Renal pelvis (tissue), 4 donors: ENCODE data around the gene MIER1. TPM values are rescaled to one million over a fixed set of nuclear protein-coding genes. Genes with fewer than 3 reads are reported as not detected.
"Not testable (repeated sequence)": the region's sequence is repeated elsewhere in the genome, so short reads cannot be mapped to it uniquely, and the experiment has no call there.

ENCODE experiments used
- DNase-seq: peaks from one replicate; pipeline ENCODE4 v3.0.0-alpha.2; 2013
- polyA plus RNA-seq, 3 donors: library from polyadenylated mRNA; unstranded; fragments of 120-200 nt; gene quantifications; one replicate each; pipeline ENCODE4 v1.2.1, GENCODE V29; 2013; ENCODE audit not compliant: insufficient read length in 3 of 3

Gene MIER1
- polyA plus RNA-seq, 3 donors = 33.3 to 36.7 (median 34.5) TPM

DNA sequence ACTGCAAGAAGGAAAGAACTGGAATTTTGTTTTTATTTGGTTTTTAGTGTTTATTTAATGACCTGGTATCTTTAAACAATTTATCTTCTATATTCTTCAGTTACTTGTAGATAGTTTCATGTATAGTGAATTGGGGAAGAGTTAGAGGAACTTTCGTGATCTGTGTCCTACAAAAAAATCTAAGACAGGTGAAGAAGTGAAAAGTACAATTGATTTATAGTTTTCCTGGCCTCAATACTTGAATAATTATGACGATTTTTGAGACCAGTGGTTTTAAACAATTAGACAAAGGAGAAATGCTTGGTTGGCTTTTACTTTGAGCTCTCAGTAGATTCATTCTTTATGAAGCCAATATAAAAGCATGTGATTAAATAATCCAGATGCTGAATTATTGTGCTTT is 7.5 kb downstream of the MIER1 start:
- DNase-seq = no peak

DNA sequence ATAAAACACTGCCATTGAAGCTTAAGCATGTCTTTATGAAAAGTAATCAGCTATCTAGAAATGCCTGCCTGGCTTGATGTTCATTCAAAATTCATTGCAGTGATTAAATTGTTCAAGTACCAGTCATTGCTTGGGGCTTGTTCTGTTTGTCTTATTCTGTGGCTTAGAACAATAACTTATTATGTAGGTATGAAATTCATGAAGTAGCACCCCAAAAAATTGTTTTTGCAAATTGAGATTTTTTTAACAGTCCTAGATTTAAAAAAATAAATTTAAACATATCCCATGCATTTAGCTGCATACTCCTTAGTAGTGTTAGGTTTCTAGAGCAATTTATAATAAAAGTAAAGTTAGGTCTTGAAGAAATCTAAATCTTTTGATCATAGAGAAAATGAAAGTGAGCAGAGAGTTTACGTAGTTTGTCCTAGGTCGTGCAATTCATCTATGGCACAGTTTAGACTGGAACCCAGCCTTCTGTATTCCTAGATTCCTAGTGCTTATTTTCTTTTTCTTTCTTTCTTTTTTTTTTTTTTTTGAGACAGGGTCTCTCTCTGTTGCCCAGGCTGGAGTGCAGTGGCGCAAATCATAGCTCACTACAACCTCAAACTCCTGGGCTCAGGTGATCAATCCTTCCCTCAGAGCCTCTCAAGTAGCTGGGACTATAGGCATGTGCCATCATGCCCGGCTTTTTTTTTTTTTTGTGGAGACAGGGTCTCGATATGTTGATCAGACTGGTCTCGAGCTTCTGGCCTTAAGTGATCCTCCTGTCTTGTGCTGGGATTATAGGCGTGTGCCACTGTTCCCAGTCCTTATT is 9.3 kb downstream of the MIER1 start:
- DNase-seq = no peak

DNA sequence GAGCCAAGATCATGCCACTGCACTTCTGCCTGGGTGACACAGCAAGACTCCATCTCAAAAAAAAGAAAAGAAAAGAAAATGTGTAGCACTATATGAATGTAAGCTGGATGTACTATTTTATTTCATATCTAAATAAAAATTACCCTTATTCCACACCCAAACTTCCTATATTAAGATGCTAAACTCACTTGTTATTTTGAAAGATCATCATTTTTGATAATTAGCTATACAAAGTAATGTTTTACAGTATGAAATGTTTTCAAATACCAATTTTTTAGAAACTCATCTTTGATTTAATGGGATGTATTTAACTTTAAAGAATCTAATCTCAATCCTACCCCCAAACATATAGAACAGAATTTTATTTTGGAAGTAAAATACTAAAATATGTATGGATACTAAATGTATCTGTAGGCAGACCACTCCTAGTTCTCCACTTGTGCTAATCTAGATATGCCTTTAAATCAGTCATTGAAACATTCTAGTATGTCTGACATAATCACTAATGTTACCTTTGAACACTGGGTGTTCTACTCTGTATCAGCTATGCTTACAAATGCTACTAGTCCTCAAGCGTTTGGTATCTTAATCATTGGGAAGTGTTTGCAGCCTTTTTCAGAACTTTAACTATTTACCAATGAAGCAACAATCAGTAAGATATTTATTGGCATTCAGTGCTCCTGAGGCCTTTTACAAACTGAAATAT is 12.9 kb downstream of the MIER1 start:
- DNase-seq = no peak

DNA sequence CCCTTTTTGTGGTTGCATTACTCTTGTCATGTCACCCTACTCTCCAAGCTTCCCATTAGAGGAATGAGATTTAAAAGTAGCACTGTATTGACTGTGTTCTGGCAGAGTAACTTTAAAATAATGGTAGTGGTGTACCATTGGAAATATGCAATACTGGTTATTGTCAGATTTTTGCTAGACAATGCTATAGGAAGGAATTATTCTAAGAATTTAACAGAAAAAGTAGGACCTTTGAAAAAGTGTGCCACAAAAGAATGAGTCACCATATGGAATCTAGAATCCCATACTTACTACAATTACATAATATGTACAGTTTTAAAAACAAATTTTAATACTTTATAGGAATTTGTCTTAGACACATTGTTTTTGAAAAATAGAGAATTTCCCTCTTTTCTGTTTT is 13.8 kb downstream of the MIER1 start:
- DNase-seq = no peak

DNA sequence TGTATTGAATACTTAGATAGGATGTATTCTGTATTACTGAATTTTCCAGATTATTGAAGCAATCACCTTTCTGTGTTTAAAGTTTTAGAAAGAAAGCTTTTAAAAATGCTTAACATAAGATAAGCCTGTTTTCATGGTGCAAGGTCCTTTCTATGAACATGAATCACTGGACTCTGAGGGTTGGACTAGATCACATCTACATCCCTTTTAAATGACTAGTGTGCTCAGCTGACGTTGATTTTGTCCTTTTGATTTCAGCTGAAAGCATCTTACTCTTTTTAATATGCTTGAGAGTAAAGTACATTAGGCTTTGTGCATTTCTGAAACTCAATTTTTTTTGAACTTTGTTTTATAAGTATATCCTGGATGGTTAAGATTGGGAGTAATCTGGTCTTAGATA is 16.2 kb downstream of the MIER1 start:
- no peak for DNase-seq

DNA sequence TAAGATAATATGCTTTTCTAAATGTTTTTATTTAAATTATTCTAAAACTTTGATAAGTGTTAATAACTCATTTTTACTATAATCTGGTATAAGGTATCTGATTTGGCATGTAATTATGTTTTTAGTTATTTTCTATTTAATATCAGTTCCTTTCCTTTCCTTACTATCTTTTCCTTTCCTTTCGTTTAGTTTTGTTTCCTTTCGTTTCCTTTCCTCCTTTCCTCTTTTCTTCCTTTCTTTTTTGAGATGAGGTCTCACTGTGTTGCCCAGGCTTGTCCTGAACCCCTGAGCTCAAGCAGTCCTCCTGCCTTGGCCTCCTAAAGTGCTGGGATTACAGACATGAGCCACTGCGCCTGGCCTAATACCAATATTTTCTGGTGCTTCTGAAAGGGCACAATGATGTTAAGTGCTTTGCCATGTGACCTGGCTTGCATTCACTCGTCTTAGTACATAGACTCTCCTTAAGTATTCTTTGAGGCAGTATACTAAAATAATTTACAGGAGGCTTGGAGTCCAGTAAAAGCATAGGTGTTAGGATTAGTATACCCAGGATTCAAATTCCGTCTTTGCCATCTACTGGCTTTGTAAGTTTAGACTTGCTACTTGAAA is 18.7 kb downstream of the MIER1 start:
- no peak for DNase-seq

DNA sequence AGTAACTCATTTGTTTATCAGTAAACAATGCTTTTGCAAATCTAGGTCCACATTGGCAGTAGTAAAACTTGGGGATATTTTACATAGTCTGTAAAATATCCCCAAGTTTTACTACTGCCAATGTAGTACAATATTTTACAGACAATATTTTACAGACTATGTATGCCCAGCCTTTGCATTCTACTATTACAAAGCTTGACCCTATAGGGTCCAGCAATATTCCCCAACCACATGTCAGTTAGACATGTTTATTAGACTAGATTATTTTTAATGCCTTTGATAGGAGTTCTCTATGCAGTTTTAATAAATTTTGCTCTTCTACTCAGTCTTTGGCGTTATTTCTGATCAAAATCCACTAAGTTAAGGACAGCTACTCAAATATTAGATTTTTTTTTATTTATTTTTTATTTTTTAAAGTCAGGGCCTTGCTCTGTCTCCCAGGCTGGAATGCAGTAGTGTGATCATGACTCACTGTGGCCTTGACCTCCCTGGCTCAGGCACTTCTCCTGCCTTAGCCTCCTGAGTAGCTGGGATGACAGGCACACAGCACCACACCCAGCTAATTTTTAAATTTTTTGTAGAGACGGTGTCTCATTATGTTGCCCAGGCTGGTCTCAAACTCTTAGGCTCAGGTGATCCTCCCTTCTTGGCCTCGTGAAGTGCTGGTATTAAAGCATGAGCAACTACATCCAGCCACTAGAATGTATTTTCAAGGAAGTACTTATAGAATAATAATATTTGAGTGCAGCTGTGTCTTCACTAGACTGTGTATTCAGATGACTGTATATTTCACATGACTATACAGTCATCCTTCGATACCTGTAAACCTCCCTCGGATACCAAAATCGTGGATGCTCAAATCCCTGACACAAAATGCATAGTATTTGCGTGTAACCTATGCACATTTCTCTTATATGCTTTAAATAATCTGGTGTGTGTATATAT is 19.8 kb downstream of the MIER1 start:
- DNase-seq = no peak

DNA sequence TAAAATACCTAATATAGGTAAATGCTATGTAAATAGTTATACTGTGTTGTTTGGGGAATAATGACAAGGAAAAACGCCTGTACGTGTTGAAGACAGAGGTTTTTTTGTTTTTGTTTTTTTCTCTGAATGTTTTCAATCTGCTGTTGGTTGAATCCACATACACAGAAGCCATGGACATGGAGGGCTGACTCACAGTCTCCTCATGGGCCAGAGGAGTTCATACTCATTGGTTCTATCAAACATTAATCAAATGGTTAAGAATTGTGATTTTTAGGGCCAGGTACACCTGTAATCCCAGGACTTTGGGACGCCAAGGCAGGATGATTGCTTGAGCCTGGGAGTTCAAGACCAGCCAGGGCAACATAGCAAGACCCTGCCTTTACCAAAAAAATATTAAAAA is 20.5 kb downstream of the MIER1 start:
- DNase-seq = no peak

DNA sequence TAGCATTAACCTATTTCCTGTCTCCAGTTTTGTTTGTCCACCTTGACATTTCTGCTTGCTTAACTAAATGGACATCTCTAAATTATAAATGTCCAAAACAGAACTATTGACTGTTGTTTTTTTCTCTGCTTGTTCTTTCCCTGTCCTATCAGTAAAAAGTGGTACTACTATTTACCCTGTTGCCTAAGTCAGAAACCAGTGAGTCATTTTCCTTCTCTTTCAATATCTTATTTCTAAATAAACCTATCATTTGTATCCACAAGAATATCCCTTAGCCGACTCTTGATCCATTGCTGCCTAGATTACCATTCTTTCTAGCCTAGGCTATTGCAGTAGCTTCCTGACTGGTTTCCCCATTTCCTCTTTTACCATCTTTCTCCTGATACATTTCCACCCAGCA is 22.5 kb downstream of the MIER1 start:
- no peak for DNase-seq

DNA sequence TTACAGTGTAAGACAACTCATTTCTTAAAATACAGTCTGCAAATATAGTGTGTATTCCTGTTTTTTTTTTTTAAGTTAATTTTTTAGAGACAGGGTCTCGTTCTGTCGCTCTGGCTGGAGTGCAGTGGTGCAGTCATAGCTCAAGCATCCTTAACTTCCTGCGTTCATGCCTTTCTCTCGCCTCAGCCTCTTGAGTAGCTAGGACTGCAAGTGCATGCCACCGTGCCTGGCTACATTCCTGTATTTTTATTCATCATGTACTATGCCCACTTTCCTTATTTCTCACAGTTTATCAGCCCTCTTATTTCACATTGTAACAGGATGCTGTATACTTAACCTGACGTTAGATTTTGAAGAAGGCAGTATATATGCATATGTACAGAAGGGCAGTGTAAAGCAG is 26.7 kb downstream of the MIER1 start:
- DNase-seq = no peak

DNA sequence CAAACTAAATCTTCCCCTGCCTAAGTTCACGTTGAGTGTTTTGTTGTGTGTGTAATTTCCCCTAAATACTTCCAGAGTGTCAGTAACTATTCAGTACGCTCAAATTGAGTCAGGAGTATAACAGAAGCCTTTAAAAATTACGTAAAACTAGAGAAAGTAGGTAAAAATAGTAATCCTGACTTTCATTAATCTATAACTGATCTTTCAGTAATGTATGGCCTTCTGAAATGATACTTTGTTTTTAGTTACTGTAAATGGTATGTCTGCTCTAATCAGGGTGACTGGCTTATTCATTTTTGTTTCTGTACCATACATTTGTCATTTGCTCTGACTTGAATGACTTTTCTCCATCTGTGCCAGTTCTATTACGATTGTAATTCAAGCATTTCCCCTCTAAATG is 29.4 kb downstream of the MIER1 start:
- DNase-seq = no peak

DNA sequence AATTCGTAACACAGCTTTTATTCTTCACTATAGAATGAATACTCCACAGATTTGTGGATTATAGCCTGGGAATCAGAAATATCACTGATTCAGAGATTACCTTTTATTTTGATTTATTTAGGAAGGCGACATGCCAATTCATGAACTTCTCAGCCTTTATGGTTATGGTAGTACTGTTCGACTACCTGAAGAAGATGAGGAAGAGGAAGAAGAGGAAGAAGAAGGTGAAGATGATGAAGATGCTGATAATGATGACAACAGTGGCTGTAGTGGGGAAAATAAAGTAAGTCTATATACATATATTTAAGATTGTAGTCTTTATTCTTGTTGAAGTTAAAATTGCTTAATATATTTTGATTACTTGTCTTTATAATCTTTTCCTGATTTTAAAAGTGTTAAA is 33.1 kb downstream of the MIER1 start:
- DNase-seq = no peak

DNA sequence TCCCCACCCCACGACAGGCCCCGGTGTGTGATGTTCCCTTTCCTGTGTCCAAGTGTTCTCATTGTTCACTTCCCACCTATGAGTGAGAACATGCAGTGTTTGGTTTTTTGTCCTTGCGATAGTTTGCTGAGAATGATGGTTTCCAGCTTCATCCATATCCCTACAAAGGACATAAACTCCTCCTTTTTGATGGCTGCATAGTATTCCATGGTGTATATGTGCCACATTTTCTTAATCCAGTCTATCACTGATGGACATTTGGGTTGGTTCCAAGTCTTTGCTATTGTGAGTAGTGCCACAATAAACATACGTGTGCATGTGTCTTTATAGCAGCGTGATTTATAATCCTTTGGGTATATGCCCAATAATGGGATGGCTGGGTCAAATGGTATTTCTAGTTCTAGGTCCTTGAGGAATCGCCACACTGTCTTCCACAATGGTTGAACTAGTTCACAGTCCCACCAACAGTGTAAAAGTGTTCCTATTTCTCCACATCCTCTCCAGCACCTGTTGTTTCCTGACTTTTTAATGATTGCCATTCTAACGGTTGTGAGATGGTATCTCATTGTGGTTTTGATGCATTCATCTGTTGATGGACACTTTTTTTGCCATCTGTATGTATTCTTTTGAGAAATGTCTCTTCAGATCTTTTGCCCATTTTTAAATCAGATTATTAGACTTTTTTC is 41.5 kb downstream of the MIER1 start:
- not testable (repeated sequence) for DNase-seq

DNA sequence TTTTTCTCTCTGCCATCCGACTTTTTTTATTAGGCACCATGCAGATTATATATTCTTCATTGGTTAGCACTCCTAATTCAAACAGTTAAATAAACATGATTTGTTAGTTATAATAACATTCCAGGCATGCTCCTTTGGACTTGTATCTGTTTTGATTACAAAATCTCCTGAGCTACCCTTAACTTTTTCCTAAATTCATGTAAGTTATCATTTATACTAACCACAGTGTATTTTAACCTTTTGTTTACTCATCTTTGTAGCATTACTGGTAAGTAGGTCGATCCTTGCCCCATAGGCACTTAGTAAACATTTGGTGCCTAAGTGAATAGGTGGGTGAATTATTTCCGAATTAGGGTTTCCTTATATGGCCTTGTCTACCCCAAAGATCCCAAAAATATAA is 43.8 kb downstream of the MIER1 start:
- DNase-seq = no peak

DNA sequence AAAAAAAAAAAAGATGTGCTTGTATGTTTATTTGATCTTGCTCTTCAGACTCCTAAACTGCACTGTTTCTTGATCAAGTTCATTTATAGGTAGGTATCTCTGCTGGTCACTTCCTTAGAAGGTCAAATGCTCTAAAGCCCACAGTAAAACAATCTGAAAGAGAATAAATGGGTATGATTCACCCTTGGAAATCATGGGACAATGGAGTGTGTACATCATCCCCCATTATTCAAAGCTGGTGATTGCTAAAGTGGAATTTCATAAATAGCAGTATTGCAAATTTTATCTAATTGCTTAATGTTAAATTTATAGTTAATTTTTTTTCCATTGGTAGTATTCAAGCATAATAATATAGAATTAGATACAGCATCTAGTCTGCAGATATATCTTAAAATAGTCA is 53.4 kb downstream of the MIER1 start:
- DNase-seq = no peak

DNA sequence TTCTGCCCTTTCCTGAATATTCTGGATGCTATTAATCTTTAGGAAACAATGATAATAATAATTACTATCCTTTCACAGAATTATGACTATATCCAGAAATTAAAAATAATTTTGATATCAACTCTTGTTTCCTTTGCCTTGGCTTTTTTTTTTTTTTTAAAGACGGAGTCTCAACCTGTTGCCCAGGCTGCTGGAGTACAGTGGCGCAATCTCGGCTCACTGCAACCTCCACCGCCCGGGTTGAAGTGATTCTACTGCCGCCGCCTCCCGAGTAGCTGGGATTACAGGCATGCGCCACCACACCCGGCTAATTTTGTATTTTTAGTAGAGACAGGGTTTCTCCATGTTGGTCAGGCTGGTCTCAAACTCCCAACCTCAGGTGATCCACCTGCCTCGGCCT is 54.8 kb downstream of the MIER1 start:
- not testable (repeated sequence) for DNase-seq

DNA sequence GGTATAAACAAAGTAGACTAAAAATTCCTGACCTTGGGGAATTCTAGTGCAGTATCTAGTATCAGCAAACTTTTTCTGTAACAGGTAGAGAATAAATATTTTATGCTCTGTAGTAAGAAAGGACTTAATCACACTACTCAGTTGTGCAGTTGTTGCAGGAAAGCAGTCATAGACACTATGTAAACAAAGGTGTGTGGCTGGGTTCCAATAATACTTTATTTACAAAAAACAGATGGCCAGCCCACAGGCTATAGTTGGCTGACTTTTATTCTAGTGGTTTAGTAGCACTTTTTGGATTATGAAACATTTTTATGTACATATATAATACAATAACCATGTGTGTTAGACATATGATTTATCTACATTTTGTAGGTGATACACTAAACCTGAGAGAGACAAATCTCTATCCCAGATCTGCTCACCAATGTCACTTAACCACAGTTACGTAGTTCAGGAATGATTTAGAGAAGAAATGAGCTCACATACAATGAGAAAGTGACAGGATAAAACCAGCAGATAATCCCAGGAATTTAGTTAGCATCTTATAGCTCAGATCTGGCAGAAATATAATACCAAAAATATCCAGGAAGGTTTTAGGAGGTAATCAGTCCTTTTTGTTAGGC is 56.1 kb downstream of the MIER1 start:
- DNase-seq = no peak

DNA sequence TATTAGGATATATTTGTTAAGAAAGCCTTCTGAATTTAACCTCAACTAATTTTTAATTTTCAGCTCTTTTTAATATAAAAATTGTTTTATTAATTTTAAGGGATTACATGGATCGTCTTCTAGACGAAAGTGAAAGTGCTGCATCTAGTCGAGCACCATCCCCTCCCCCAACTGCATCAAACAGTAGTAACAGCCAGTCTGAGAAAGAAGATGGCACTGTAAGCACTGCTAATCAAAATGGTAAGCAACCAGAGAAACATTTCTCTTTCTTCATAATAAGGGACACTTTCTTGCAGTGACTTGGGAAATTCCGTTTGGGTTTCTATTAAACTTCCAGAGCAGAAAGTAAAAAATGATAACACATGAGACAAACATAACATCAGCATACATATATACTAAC is 56.9 kb downstream of the MIER1 start:
- no peak for DNase-seq

DNA sequence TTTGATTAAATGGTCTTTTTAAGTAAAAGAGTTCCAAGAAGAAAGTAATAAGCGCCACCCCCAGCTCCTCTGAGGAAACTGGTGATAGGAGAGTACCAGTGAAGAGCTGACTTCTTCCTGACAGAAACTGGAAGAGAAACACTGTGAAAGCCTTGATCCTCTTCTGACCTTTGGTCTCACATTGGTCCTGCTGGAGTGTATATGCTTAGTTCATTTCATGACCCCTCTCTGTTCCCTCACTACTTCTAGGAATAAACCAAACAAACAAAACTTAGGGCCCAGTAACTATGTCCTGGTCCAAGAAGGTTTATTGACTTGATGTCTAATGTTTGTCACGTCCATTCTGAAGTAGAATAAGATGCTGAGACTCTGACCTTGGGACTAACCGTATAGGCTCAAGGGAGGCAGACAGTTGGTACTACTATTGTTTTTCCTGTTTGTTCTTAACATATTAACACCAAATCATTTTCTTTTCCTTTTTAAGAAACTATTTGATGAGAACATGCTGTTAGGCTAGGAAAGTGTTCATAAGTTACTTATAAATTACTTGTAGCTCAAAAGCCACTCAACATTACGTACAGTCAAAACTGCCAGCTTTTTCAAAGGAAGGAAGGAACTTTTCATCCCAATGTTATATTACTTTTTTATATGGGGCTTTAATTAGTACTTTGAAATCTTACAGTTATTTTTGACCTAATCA is 57.9 kb downstream of the MIER1 start:
- no peak for DNase-seq

DNA sequence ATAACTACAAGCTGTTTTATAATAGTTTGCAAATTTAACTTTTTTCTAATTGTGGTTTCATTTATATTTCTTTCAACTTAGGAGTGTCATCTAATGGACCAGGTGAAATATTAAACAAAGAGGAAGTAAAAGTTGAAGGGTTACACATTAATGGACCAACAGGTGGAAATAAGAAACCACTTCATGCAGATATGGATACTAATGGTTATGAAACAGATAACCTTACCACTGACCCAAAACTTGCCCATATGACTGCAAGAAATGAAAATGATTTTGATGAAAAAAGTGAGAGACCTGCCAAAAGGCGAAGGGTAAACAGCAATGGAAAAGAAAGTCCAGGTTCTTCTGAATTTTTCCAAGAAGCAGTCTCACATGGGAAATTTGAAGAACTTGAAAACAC is 59.7 kb downstream of the MIER1 start:
- no peak for DNase-seq
